Breast epithelium (tissue), 3 donors: ENCODE data around the gene ROCK2.

ENCODE experiments used
- POLR2A ChIP-seq: fragments of 450-650 bp; IDR thresholded peaks from one replicate; pipeline ENCODE4 v1.6.1; 2016; ENCODE audit warnings: antibody characterized with exemption, mild to moderate bottlenecking, moderate library complexity
- TF ChIP-seq, protein P1 (sequence below), 3 donors: fragments of 450-650 bp; IDR thresholded peaks; one replicate each; pipeline ENCODE4 v1.5.1; 2016 to 2017; ENCODE audit warnings: antibody characterized with exemption in 3 of 3, mild to moderate bottlenecking in 3 of 3, moderate library complexity in 3 of 3

DNA sequence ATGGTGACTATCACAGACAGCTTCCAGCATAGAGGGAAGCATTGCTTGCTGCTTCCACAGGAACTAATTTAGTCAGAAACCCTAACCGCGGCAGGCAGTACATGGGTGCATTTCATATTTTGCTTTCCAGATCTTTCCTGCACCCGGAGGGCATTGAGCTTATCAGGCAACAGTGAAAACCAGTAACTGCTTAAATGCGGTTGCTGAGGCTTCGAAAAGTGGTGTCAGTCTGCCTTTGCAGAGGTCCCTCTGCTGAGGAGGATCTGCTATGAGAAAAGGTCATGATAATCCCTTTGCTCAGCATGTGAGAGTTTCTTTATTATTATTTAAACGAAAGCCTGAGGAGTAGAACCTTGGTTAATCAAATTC, 44.6 kb upstream of the ROCK2 start:
- TF ChIP-seq, protein P1, sequence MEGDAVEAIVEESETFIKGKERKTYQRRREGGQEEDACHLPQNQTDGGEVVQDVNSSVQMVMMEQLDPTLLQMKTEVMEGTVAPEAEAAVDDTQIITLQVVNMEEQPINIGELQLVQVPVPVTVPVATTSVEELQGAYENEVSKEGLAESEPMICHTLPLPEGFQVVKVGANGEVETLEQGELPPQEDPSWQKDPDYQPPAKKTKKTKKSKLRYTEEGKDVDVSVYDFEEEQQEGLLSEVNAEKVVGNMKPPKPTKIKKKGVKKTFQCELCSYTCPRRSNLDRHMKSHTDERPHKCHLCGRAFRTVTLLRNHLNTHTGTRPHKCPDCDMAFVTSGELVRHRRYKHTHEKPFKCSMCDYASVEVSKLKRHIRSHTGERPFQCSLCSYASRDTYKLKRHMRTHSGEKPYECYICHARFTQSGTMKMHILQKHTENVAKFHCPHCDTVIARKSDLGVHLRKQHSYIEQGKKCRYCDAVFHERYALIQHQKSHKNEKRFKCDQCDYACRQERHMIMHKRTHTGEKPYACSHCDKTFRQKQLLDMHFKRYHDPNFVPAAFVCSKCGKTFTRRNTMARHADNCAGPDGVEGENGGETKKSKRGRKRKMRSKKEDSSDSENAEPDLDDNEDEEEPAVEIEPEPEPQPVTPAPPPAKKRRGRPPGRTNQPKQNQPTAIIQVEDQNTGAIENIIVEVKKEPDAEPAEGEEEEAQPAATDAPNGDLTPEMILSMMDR (IDR thresholded peaks at IDR 0.05), result no peak
- TF ChIP-seq POLR2A, result no peak
